Measurements from ENCODE around the gene MRPL4. TPM values are rescaled to one million over a fixed set of nuclear protein-coding genes. Genes with fewer than 3 reads are reported as not detected.
A peak's percentile ranks its signal among the peaks of the same experiment; 100 is the strongest.

MRPL4 gene
- total RNA-seq, 6 experiments from 2014 or later: 33.7 to 109 (median 38.2) TPM

DNA sequence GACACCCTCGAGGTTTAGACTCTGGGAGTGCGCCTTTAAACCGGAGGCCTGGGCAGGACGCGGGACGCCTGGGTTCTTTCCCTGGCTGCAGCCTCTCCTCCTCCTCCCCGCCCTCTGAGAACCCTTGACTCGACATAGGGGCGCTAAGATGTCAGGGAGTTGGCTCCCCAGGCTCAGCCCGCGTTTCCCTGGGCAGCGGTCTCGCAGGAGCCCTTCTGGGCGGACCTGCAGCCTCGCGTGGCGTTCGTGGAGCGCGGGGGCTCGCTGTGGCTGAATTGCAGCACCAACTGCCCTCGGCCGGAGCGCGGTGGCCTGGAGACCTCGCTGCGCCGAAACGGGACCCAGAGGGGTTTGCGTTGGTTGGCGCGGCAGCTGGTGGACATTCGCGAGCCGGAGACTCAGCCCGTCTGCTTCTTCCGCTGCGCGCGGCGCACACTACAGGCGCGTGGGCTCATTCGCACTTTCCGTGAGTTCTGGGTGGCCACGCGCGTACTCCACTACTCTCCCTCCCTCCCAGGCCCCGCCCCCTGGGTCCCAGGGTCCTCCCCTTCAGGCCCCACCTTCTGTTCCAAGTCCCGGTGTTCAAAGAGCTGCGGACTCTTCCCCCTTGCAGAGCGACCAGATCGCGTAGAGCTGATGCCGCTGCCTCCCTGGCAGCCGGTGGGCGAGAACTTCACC, 39.0 kb downstream of the MRPL4 start:
- peak in 1 of 3 donors; percentile 64 for DNase-seq
- peaks cover 15 to 34% of the 10 kb centered on the region in 2 donors for H3K27me3 ChIP-seq
- H3K4me3 ChIP-seq: peak overlapping the region; percentile 11 to 36 (median 15)
- TF ChIP-seq POLR2A (IDR thresholded peaks at IDR 0.05) (peak; percentile 10), CTCF (IDR thresholded peaks at IDR 0.05) (no peak)
- H3K36me3 ChIP-seq: peaks cover 0 to under 1% (median under 1%) of the 10 kb centered on the region in 4 donors
- peaks cover 0 to 56% (median 6%) of the 10 kb centered on the region in 4 donors for H3K4me1 ChIP-seq
- peak in 3 of 4 donors; percentile 14 to 23 (median 18) for ATAC-seq
- H3K9me3 ChIP-seq: no peaks in the 10 kb centered on the region
- 1% methylated on average over 17 of the region's 57 CpGs for WGBS (ENCODE audit: insufficient coverage, low coverage, low lambda C conversion rate, missing lambda C conversion rate)
- H3K27ac ChIP-seq: no peak overlapping the region
- intact Hi-C loops (cut with DNase I): no loop called here

GRCh38 chr19:10291554-10292205, 39.7 kb downstream of the MRPL4 start:
- ATAC-seq: peak in 2 of 4 donors; percentile 1 to 2
- H3K4me3 ChIP-seq: peak overlapping the region; percentile 11 to 36 (median 15)
- intact Hi-C loops (cut with DNase I): no loop called here
- H3K36me3 ChIP-seq: no peaks in the 10 kb centered on the region
- H3K27ac ChIP-seq: no peak overlapping the region
- peaks cover 15 to 34% of the 10 kb centered on the region in 2 donors for H3K27me3 ChIP-seq
- no peak for DNase-seq
- TF ChIP-seq CTCF (IDR thresholded peaks at IDR 0.05) (no peak), POLR2A (IDR thresholded peaks at IDR 0.05) (no peak)
- peaks cover 0 to 49% (median 6%) of the 10 kb centered on the region in 4 donors for H3K4me1 ChIP-seq
- 0% methylated on average over 6 of the region's 49 CpGs for whole genome bisulfite sequencing (ENCODE audit: insufficient coverage, low coverage, low lambda C conversion rate, missing lambda C conversion rate)
- no peaks in the 10 kb centered on the region for H3K9me3 ChIP-seq

DNA sequence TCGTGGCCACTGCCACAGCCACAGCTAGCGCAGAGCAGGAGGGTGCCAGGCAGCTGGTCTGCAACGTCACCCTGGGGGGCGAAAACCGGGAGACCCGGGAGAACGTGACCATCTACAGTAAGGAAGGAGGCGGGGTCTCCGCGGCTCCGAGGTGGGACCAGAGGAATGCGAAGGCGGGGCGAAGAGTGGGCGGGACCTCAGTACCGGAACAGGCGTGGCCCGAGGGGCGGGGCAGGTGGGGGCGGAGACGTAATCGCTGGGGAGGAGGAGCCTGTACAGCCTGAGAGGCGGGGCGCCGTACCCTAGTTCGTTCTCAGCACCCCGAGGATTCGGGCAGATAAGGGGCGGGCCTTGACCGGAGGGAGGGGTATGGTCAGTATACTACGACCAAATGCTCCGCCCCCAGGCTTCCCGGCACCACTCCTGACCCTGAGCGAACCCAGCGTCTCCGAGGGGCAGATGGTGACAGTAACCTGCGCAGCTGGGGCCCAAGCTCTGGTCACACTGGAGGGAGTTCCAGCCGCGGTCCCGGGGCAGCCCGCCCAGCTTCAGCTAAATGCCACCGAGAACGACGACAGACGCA, 40.3 kb downstream of the MRPL4 start:
- intact Hi-C loops (cut with DNase I): no loop called here
- H3K4me3 ChIP-seq: peak overlapping the region in 1 of 3 donors; percentile 26
- WGBS (ENCODE audit: insufficient coverage, low coverage, low lambda C conversion rate, missing lambda C conversion rate): 5% methylated on average over 14 of the region's 45 CpGs
- H3K27ac ChIP-seq: no peak overlapping the region
- no peaks in the 10 kb centered on the region for H3K9me3 ChIP-seq
- DNase-seq: peak; percentile 80 to 89 (median 85)
- peak; percentile 68 to 83 (median 74) for ATAC-seq
- H3K4me1 ChIP-seq: peaks cover 0 to 43% (median 6%) of the 10 kb centered on the region in 4 donors
- peaks cover 15 to 34% of the 10 kb centered on the region in 2 donors for H3K27me3 ChIP-seq
- TF ChIP-seq CTCF (IDR thresholded peaks at IDR 0.05) (no peak), POLR2A (IDR thresholded peaks at IDR 0.05) (no peak)
- no peaks in the 10 kb centered on the region for H3K36me3 ChIP-seq

DNA sequence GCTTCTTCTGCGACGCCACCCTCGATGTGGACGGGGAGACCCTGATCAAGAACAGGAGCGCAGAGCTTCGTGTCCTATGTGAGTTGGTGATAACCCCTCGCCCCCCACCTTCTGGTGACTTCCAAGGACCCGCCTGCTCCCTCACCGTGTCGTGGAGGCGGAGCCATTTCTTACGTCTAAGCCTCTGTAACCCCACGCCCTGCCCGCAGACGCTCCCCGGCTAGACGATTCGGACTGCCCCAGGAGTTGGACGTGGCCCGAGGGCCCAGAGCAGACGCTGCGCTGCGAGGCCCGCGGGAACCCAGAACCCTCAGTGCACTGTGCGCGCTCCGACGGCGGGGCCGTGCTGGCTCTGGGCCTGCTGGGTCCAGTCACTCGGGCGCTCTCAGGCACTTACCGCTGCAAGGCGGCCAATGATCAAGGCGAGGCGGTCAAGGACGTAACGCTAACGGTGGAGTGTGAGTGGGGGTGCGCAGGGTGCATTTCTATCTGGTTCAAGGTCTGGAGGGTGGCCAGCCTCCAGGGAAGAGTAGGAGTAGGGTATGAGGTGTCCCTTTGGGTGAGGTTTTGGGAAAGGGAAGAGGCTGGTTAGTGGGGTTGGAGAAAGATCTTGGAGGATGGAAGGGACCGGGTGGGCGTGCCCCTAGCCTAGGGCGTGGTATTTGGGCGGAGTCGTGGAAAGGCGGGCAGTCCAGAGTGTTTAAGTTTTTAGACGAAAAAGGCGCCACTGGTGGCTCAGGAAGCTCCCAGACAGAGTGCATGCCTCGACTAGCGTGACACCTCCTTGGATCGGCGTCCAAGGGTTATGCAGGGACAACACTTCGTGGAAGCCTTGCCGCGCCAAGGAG, 41.0 kb downstream of the MRPL4 start:
- intact Hi-C loops (cut with DNase I): no loop called here
- Histone ChIP-seq H3K9me3 (no peaks in the 10 kb centered on the region), H3K27me3 (peaks cover 15 to 34% of the 10 kb centered on the region in 2 donors), H3K36me3 (no peaks in the 10 kb centered on the region), H3K4me3 (peak overlapping the region in 1 of 3 donors; percentile 26), H3K4me1 (peaks cover 0 to 37% (median 6%) of the 10 kb centered on the region in 4 donors), H3K27ac (no peak overlapping the region)
- ATAC-seq: no peak
- DNase-seq: no peak
- 23% methylated on average over 17 of the region's 56 CpGs for WGBS (ENCODE audit: insufficient coverage, low coverage, low lambda C conversion rate, missing lambda C conversion rate)
- TF ChIP-seq POLR2A (IDR thresholded peaks at IDR 0.05) (no peak), CTCF (IDR thresholded peaks at IDR 0.05) (no peak)
